Stimulated activated CD4-positive, alpha-beta T cell treated with anti-CD3 and anti-CD28 coated beads, TNF-alpha, amount 100 ng/mL, for 48 hours (primary cell): ENCODE results near the gene NR2C2.
A peak's percentile ranks its signal among the peaks of the same experiment; 100 is the strongest.

Experiments used
- DNase-seq, 3 donors: peaks; one replicate each; pipeline ENCODE4 v3.0.0-alpha.2; 2020; ENCODE audit warnings: low read depth in 3 of 3

The NR2C2 gene

GRCh38 chr3:15017191-15017590 is 69.8 kb downstream of the NR2C2 start:
- no peak for DNase-seq

- DNase-seq: no peak
These were observed 75.9 kb downstream of the NR2C2 start for GRCh38 chr3:15023249-15023648.

- no peak for DNase-seq
These were observed 76.3 kb downstream of the NR2C2 start for GRCh38 chr3:15023719-15024118.

DNA sequence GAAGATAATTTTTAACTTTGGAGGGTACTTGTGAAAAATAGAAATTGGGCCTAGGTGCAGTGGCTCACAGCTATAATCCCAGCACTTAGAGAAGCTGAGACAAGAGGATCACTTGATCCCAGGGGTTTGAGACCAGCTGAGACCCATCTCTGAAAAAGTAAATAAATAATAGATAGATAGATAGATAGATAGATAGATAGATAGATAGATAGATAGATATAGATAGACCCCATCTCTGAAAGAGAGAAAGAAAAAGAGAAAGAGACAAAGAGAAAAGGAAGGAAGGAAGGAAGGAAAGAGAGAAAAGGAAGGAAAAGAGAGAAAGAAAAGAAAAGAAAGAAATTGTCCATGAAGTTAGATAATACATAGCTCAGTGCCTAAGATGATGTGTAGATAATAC is 82.2 kb downstream of the NR2C2 start:
- no peak for DNase-seq

DNA sequence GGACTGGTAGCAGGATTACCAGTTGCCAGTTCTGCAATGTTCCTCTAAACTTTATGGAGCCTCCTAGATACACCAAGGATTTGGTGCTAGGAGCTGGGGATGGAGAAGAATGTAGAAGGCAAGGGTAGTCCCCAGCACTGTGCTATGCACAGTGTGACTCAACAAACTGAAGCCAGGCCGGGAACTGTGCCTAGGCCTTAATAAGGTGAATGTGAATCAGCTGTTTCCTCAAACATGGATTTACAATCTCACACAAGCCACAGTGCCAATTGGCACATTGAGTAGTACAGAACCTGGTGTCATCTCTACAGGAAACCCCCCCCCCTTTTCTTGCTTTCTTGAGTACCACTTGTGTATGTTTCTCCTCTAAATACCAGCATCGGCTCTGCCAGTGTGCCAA is 85.3 kb downstream of the NR2C2 start:
- DNase-seq: no peak

- DNase-seq: no peak
These were observed 85.7 kb downstream of the NR2C2 start for GRCh38 chr3:15033103-15033502.

DNA sequence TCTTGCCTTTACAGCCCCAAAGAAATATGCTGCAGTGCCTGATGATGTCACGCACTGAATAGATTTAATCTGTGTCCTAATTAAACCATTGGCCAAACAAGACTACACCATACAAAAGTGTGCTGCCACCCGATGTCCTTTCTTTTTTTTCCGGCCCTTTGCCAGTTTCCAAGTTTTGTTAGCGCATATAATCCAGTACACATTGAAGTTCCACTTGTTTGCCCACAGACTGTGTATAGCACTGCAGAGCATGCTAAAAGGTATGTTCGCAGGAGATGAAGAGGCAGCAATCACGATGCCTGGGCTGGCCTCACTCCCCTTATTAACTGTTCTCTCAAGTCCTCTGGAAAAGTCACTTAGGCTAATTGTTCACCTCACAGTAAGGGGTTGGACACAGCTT is 90.9 kb downstream of the NR2C2 start:
- no peak for DNase-seq

GRCh38 chr3:15040844-15041243 is 93.5 kb downstream of the NR2C2 start:
- no peak for DNase-seq

DNA sequence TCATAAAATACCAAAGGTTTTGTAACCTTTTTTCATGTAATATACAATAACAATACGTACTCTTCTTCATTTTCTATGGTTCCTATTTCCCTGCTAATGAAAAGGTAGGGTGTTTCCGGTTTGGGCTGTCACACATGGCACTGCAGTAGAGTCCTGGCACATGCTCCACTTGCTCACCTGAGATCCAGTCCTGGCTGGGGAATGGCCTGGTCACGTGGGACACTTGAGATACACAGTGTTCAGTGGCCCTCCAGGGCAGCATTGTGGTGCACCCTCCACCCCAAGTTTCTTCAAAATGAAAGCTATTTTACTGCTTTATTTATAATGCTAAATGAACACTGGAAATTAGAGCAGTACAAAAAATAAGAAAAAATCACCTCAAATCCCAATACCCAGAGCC is 94.6 kb downstream of the NR2C2 start:
- no peak for DNase-seq

GRCh38 chr3:15042936-15043335 is 95.6 kb downstream of the NR2C2 start:
- DNase-seq: no peak

GRCh38 chr3:15043408-15044171 is 96.2 kb downstream of the NR2C2 start:
- DNase-seq: no peak

DNA sequence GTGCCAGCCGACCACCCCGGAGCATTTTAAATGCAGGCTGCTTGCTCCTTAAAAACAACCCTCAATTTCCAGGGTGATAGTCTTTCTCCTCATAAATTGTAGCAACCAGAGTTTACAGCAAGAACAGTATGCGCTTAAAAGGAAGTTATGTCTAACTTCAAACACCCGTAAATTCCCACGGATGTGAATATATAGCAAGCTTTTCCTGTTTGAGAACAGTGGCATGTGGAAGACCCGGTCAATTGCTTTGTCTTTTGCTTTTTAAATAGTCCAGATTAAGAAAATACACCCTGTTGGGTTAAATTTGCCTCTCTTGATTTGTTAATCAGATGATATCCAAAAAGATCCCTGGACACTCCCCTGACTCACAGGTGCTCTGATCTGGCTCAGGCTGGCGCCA is 96.9 kb downstream of the NR2C2 start:
- no peak for DNase-seq

GRCh38 chr3:15045667-15046066 is 98.3 kb downstream of the NR2C2 start:
- no peak for DNase-seq

- DNase-seq: no peak
These were observed 102.2 kb downstream of the NR2C2 start for GRCh38 chr3:15049584-15049983.

DNA sequence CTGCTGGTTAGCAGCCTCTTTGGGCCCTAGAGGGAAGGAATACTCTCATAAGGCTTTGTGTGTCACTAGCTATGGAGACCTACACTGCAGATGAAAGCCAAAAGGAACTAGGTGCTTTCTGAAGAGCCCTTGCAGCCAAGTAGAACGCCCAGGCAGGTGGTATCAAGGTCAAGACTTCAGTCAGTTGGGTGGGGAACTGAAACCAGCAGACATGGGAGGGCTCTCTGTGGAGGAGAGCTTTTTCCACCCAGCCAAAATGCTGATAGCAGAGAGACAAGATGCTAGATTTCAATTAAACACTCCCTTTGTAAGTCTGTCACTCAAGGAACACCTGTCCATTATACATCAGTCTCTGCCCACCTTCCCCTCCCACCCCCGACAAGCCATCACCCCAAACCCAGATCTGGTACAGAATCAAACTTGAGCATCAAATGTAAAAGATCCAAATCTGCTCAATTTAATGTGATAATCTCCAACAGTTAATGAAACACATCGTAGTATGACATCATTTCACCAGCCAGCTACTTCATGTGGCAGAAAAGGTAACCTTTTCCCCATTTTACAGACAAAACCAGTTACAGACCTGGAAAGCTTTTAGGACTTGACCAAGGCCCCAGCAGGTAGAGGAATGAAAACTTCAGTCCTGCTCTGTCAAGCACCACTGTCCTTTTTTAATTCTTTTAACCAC is 103.2 kb downstream of the NR2C2 start:
- no peak for DNase-seq

- peak in 2 of 3 donors; percentile 31 to 32 for DNase-seq
These were observed 104.1 kb downstream of the NR2C2 start for GRCh38 chr3:15051531-15051930.

GRCh38 chr3:15052335-15053242 is 105.2 kb downstream of the NR2C2 start:
- no peak for DNase-seq

DNA sequence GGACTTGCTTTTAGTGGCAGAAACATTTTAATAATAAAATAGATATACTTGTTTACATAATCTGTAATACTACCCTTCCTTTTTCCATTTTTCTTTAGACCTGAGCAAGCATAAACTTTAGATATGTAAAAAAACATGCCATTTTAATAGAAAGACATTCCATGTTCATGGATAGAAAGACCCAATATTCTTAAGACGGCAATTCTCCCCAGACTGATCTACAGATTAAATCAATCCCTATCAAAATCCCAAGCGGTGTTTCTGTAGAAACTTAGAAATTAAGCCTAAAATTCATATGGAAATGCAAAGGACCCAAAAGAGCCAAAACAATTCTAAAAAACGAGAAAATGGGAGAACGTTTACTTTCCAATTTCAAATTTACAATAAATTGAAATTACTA is 106.2 kb downstream of the NR2C2 start:
- no peak for DNase-seq

DNA sequence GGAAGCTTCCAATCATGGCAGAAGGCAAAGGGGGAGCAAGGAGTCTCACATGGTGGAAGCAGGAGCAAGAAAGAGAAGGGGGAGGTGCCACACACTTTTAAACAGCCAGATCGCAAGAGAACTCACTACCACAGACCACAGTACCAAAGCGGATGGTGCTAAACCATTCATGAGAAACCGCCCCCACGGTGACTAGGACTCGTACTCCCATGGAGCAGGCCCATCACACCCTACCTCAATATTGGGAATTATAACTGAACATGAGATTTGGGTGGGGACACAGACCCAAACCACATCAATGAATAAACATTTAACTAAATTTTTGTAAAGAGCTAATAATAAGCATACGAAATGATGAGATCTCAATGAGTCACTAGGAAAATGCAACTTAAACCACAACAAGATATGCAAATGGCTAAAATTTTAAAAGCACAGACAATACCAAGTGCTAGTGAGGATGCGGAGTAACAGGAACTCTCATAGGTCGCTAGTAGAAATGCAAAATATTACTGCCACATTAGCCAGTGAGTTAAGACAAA is 107.7 kb downstream of the NR2C2 start:
- peak; percentile 53 to 67 (median 54) for DNase-seq

DNA sequence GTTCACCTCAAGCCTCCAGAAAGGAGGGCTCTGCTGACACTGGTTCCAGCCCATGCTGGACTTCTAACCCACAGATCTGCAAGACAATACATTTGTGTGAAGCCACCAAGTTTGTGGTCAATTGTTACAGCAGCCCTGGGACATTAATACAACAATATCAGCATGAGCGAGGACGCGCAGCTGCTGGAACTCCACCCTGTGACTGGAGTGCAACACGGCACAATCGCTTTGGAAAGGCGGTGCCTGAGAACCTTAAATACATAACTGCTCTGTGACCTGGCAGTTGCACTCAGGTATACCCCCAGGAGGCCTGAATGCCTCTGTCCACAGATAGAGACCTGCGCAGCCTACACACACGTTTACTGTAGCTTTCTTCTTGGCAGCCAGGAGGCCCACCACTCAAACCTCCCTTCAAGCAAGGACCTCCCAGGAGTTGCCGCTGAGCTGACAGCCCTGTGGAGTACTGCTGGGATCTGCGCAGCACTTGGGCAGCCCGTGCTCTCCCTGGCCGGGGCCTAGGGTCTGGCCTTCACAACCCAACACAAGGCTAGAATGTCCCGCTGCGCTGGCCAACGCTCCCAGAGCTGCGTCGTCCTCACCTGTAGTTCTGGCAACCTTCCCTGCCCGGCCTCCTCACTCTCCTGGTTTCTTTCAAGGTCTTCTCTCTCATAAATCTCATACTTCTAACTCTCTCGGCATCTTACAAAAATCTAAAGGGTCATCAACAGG is 109.5 kb downstream of the NR2C2 start:
- DNase-seq: no peak

DNA sequence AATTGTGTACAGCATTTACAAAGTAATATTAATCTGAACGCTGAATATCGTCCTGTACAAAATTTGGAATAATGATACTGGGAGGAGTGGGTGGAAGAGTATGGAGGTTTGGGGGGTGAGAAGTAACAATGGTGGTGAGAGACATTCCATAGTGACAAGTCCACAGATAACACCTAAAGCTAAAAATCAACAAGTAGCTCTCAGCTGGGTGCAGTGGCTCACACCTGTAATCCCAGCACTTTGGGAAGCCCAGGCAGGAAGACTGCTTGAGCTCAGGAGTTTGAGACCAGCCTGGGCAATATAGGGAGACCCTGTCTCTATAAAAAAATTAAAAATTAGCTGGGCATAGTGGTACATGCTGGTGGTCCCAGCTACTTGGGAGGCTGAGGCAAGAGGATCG is 112.6 kb downstream of the NR2C2 start:
- DNase-seq: no peak
